GM23338 (cell line): ENCODE results near the gene PER3. TPM values are rescaled to one million over a fixed set of nuclear protein-coding genes. Genes with fewer than 3 reads are reported as not detected.

Experiments
- ATAC-seq: fragments of 200-7000 bp; cut with Tn5 transposase; 3 replicates; pipeline ENCODE4 v1.9.1; 2020
- DNase-seq: peaks from one replicate; pipeline ENCODE4 v3.0.0-alpha.2; 2015; ENCODE audit warnings: low spot score
- H2AFZ ChIP-seq: fragments of 200-600 bp; sonication (generic); 2 replicates; pipeline ENCODE4 v1.8.0; 2016; ENCODE audit warnings: antibody characterized with exemption, mild to moderate bottlenecking, moderate library complexity
- H3F3A ChIP-seq: fragments of 200-600 bp; sonication (generic); replicated peaks from 2 replicates; pipeline ENCODE4 v1.8.0; 2017; ENCODE audit warnings: antibody characterized with exemption, mixed run types, low read depth
- H3K27ac ChIP-seq: fragments of 200-600 bp; sonication (generic); 2 replicates; pipeline ENCODE4 v1.6.1; 2016; ENCODE audit warnings: low read depth
- H3K27me3 ChIP-seq: fragments of 200-600 bp; sonication (generic); 2 replicates; pipeline ENCODE4 v1.8.0; 2016; ENCODE audit warnings: mild to moderate bottlenecking, mixed run types, moderate library complexity; ENCODE audit not compliant: insufficient read depth
- H3K36me3 ChIP-seq: fragments of 200-600 bp; sonication (generic); 2 replicates; pipeline ENCODE4 v1.8.0; 2016; ENCODE audit warnings: mild to moderate bottlenecking; ENCODE audit not compliant: insufficient read depth
- H3K4me1 ChIP-seq: fragments of 200-600 bp; sonication (generic); 2 replicates; pipeline ENCODE4 v1.8.0; 2016; ENCODE audit warnings: mild to moderate bottlenecking, moderate library complexity; ENCODE audit not compliant: insufficient read depth
- H3K4me2 ChIP-seq: fragments of 200-600 bp; sonication (generic); 2 replicates; pipeline ENCODE4 v1.7.1; 2017; ENCODE audit warnings: mixed run types
- H3K4me3 ChIP-seq: fragments of 200-600 bp; sonication (generic); 2 replicates; pipeline ENCODE4 v1.6.1; 2016; ENCODE audit warnings: mixed run types
- H3K79me2 ChIP-seq: fragments of 200-600 bp; sonication (generic); replicated peaks from 2 replicates; pipeline ENCODE4 v1.8.0; 2017; ENCODE audit warnings: mild to moderate bottlenecking; ENCODE audit not compliant: insufficient read depth
- H3K9me2 ChIP-seq: fragments of 200-600 bp; sonication (generic); 2 replicates; pipeline ENCODE4 v1.8.0; 2017; ENCODE audit not compliant: insufficient read depth
- H4K20me1 ChIP-seq: fragments of 200-600 bp; sonication (generic); replicated peaks from 2 replicates; pipeline ENCODE4 v1.8.0; 2017; ENCODE audit warnings: mild to moderate bottlenecking; ENCODE audit not compliant: insufficient read depth
- H3K27ac Mint-ChIP-seq: 2 replicates; pipeline ENCODE4 v1.8.0; 2020; ENCODE audit warnings: inconsistent platforms, mild to moderate bottlenecking, moderate library complexity, mixed read lengths
- H3K27me3 Mint-ChIP-seq: 3 replicates; pipeline ENCODE4 v1.8.0; 2022; ENCODE audit warnings: low read depth, mild to moderate bottlenecking, moderate library complexity, mixed read lengths, inconsistent platforms; ENCODE audit not compliant: insufficient read depth, poor library complexity
- H3K36me3 Mint-ChIP-seq: 3 replicates; pipeline ENCODE4 v1.8.0; 2021; ENCODE audit warnings: low read depth, mild to moderate bottlenecking, inconsistent platforms, moderate library complexity, mixed read lengths
- H3K4me1 Mint-ChIP-seq: 3 replicates; pipeline ENCODE4 v1.8.0; 2020; ENCODE audit warnings: mild to moderate bottlenecking, inconsistent platforms, mixed read lengths
- H3K4me3 Mint-ChIP-seq: 3 replicates; pipeline ENCODE4 v1.8.0; 2021; ENCODE audit warnings: moderate library complexity, mild to moderate bottlenecking, inconsistent platforms, mixed read lengths
- H3K9me3 Mint-ChIP-seq: 3 replicates; pipeline ENCODE4 v1.8.0; 2020; ENCODE audit warnings: moderate library complexity, mild to moderate bottlenecking, inconsistent platforms, mixed read lengths
- ETS1 ChIP-seq: IDR thresholded peaks from 2 replicates; pipeline ENCODE4 v1.6.1; 2016; ENCODE audit warnings: antibody characterized with exemption
- EZH2phosphoT487 ChIP-seq: fragments of 200-600 bp; sonication (generic); IDR thresholded peaks from one replicate; pipeline ENCODE4 v1.8.1; 2018; ENCODE audit warnings: antibody characterized with exemption; ENCODE audit not compliant: unreplicated experiment
- JUNB ChIP-seq: IDR thresholded peaks from one replicate; pipeline ENCODE4 v1.6.1; 2016; ENCODE audit warnings: antibody characterized with exemption; ENCODE audit not compliant: unreplicated experiment
- STAT1 ChIP-seq: IDR thresholded peaks from one replicate; pipeline ENCODE4 v1.6.1; 2016; ENCODE audit warnings: antibody characterized with exemption; ENCODE audit not compliant: unreplicated experiment
- ZNF114 ChIP-seq: fragments of 250-450 bp; sonication (Bioruptor Pico); IDR thresholded peaks from 2 replicates; pipeline ENCODE4 v1.5.0; 2020; ENCODE audit warnings: mild to moderate bottlenecking, moderate library complexity
- polyA plus RNA-seq: library from polyadenylated mRNA; unstranded; fragments of >200 nt; fragmentation: Nextera tagmentation; extraction: Ambion mirVana; gene quantifications from 2 replicates; pipeline ENCODE4 v1.2.1, GENCODE V29; 2016
- total RNA-seq: library from RNA; depleted of rRNA; stranded (reverse); fragments of >200 nt; shearing (Covaris generic); gene quantifications from 2 replicates; pipeline ENCODE4 v1.2.3, GENCODE V29; 2014
- TF ChIP-seq, protein P1 (sequence below), 2 experiments: fragments of 200-600 bp in 1 of 2; sonication (generic) in 1 of 2; conservative IDR thresholded peaks; 2 replicates each; pipeline versions ENCODE4 v1.5.1 to v1.6.1; 2016 to 2017; ENCODE audit warnings: antibody characterized with exemption in 2 of 2, low read depth in 2 of 2, mild to moderate bottlenecking in 2 of 2, moderate library complexity in 1 of 2
- TF ChIP-seq, protein P2 (sequence below): IDR thresholded peaks from one replicate; pipeline ENCODE4 v1.6.1; 2018; ENCODE audit warnings: antibody characterized with exemption; ENCODE audit not compliant: unreplicated experiment
- TF ChIP-seq, protein P3 (sequence below): fragments of 250-450 bp; sonication (Bioruptor Pico); IDR thresholded peaks from 2 replicates; pipeline ENCODE4 v1.5.0; 2020; ENCODE audit warnings: mild to moderate bottlenecking, moderate library complexity

PER3 gene
- total and polyA plus RNA-seq, 2 experiments from 2014 or later: 6.1 to 16.4 TPM

- TF ChIP-seq ZNF114 (no peak), EZH2phosphoT487 (no peak), ETS1 (no peak), STAT1 (no peak)
- TF ChIP-seq, protein P1, sequence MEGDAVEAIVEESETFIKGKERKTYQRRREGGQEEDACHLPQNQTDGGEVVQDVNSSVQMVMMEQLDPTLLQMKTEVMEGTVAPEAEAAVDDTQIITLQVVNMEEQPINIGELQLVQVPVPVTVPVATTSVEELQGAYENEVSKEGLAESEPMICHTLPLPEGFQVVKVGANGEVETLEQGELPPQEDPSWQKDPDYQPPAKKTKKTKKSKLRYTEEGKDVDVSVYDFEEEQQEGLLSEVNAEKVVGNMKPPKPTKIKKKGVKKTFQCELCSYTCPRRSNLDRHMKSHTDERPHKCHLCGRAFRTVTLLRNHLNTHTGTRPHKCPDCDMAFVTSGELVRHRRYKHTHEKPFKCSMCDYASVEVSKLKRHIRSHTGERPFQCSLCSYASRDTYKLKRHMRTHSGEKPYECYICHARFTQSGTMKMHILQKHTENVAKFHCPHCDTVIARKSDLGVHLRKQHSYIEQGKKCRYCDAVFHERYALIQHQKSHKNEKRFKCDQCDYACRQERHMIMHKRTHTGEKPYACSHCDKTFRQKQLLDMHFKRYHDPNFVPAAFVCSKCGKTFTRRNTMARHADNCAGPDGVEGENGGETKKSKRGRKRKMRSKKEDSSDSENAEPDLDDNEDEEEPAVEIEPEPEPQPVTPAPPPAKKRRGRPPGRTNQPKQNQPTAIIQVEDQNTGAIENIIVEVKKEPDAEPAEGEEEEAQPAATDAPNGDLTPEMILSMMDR (conservative IDR thresholded peaks at IDR 0.05; ENCODE audit: low read depth in 2 of 2): no peak
Observed at GRCh38 chr1:7857985-7858384, 73.9 kb downstream of the PER3 start (continued).

- H3K4me1 ChIP-seq: no peaks in the 10 kb centered on the region
- H3K27ac ChIP-seq: no peak overlapping the region
- DNase-seq: no peak
- H3K4me2 ChIP-seq: no peak overlapping the region
- no peak overlapping the region for H2AFZ ChIP-seq
- no peaks in the 10 kb centered on the region for H4K20me1 ChIP-seq
- H3K27me3 ChIP-seq: no peaks in the 10 kb centered on the region
- Mint-ChIP-seq H3K4me3 (no peak overlapping the region), H3K36me3 (no peaks in the 10 kb centered on the region), H3K27ac (no peak overlapping the region), H3K27me3 (peaks cover 3% of the 10 kb centered on the region), H3K9me3 (no peaks in the 10 kb centered on the region; the same call in 2 of the 3 replicates), H3K4me1 (peaks cover 5% of the 10 kb centered on the region)
- H3K36me3 ChIP-seq: no peaks in the 10 kb centered on the region
- no peaks in the 10 kb centered on the region for H3K9me2 ChIP-seq
- ATAC-seq: no peak
- no peak for TF ChIP-seq ZNF114
- TF ChIP-seq, protein P2, sequence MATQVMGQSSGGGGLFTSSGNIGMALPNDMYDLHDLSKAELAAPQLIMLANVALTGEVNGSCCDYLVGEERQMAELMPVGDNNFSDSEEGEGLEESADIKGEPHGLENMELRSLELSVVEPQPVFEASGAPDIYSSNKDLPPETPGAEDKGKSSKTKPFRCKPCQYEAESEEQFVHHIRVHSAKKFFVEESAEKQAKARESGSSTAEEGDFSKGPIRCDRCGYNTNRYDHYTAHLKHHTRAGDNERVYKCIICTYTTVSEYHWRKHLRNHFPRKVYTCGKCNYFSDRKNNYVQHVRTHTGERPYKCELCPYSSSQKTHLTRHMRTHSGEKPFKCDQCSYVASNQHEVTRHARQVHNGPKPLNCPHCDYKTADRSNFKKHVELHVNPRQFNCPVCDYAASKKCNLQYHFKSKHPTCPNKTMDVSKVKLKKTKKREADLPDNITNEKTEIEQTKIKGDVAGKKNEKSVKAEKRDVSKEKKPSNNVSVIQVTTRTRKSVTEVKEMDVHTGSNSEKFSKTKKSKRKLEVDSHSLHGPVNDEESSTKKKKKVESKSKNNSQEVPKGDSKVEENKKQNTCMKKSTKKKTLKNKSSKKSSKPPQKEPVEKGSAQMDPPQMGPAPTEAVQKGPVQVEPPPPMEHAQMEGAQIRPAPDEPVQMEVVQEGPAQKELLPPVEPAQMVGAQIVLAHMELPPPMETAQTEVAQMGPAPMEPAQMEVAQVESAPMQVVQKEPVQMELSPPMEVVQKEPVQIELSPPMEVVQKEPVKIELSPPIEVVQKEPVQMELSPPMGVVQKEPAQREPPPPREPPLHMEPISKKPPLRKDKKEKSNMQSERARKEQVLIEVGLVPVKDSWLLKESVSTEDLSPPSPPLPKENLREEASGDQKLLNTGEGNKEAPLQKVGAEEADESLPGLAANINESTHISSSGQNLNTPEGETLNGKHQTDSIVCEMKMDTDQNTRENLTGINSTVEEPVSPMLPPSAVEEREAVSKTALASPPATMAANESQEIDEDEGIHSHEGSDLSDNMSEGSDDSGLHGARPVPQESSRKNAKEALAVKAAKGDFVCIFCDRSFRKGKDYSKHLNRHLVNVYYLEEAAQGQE: no peak
- TF ChIP-seq, protein P1 (conservative IDR thresholded peaks at IDR 0.05; ENCODE audit: low read depth in 2 of 2): no peak
- TF ChIP-seq, protein P3, sequence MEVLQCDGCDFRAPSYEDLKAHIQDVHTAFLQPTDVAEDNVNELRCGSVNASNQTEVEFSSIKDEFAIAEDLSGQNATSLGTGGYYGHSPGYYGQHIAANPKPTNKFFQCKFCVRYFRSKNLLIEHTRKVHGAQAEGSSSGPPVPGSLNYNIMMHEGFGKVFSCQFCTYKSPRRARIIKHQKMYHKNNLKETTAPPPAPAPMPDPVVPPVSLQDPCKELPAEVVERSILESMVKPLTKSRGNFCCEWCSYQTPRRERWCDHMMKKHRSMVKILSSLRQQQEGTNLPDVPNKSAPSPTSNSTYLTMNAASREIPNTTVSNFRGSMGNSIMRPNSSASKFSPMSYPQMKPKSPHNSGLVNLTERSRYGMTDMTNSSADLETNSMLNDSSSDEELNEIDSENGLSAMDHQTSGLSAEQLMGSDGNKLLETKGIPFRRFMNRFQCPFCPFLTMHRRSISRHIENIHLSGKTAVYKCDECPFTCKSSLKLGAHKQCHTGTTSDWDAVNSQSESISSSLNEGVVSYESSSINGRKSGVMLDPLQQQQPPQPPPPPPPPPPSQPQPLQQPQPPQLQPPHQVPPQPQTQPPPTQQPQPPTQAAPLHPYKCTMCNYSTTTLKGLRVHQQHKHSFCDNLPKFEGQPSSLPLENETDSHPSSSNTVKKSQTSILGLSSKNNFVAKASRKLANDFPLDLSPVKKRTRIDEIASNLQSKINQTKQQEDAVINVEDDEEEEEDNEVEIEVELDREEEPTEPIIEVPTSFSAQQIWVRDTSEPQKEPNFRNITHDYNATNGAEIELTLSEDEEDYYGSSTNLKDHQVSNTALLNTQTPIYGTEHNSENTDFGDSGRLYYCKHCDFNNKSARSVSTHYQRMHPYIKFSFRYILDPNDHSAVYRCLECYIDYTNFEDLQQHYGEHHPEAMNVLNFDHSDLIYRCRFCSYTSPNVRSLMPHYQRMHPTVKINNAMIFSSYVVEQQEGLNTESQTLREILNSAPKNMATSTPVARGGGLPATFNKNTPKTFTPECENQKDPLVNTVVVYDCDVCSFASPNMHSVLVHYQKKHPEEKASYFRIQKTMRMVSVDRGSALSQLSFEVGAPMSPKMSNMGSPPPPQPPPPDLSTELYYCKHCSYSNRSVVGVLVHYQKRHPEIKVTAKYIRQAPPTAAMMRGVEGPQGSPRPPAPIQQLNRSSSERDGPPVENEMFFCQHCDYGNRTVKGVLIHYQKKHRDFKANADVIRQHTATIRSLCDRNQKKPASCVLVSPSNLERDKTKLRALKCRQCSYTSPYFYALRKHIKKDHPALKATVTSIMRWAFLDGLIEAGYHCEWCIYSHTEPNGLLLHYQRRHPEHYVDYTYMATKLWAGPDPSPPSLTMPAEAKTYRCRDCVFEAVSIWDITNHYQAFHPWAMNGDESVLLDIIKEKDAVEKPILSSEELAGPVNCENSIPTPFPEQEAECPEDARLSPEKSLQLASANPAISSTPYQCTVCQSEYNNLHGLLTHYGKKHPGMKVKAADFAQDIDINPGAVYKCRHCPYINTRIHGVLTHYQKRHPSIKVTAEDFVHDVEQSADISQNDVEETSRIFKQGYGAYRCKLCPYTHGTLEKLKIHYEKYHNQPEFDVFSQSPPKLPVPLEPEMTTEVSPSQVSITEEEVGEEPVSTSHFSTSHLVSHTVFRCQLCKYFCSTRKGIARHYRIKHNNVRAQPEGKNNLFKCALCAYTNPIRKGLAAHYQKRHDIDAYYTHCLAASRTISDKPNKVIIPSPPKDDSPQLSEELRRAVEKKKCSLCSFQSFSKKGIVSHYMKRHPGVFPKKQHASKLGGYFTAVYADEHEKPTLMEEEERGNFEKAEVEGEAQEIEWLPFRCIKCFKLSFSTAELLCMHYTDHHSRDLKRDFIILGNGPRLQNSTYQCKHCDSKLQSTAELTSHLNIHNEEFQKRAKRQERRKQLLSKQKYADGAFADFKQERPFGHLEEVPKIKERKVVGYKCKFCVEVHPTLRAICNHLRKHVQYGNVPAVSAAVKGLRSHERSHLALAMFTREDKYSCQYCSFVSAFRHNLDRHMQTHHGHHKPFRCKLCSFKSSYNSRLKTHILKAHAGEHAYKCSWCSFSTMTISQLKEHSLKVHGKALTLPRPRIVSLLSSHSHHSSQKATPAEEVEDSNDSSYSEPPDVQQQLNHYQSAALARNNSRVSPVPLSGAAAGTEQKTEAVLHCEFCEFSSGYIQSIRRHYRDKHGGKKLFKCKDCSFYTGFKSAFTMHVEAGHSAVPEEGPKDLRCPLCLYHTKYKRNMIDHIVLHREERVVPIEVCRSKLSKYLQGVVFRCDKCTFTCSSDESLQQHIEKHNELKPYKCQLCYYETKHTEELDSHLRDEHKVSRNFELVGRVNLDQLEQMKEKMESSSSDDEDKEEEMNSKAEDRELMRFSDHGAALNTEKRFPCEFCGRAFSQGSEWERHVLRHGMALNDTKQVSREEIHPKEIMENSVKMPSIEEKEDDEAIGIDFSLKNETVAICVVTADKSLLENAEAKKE (CRISPR knock-in tag): no peak
- no peak for TF ChIP-seq JUNB
- H3K4me3 ChIP-seq: no peak overlapping the region
- H3K79me2 ChIP-seq: no peaks in the 10 kb centered on the region
- no peaks in the 10 kb centered on the region for H3F3A ChIP-seq
Observed at GRCh38 chr1:7859406-7859805, 75.3 kb downstream of the PER3 start.
